Dermis microvascular lymphatic vessel endothelial cell (primary cell): ENCODE measurements around the gene NCKIPSD. TPM values are rescaled to one million over a fixed set of nuclear protein-coding genes. Genes with fewer than 3 reads are reported as not detected.
"Not testable (repeated sequence)": the region's sequence is repeated elsewhere in the genome, so short reads cannot be mapped to it uniquely, and the experiment has no call there.

ENCODE experiments used
- DNase-seq, 2 donors: peaks; one replicate each; pipeline versions ENCODE4 v3.0.0 to v3.0.0-alpha.2; 2010; ENCODE audit warnings: low read depth in 2 of 2
- total RNA-seq: library from RNA; depleted of rRNA; stranded (reverse); fragments of >200 nt; gene quantifications from 2 replicates; pipeline ENCODE4 v1.2.1, GENCODE V29; 2014

The NCKIPSD gene
- 4.6 and 5.9 TPM in 2 replicates for total RNA-seq

GRCh38 chr3:48685603-48686511, at the start of gene NCKIPSD:
Gene NCKIPSD (minus strand): TSS chr3:48685915. CDS start chr3:48685807, 108 bp downstream.
- peak; percentile 51 to 85 for DNase-seq

GRCh38 chr3:48735075-48735767, 49.5 kb upstream of the NCKIPSD start:
- not testable (repeated sequence) for DNase-seq

GRCh38 chr3:48734541-48734940, 48.8 kb upstream of the NCKIPSD start:
- DNase-seq, result not testable (repeated sequence)

- not testable (repeated sequence) for DNase-seq
These were observed 48.2 kb upstream of the NCKIPSD start for GRCh38 chr3:48733752-48734518.

GRCh38 chr3:48727511-48727910, 41.8 kb upstream of the NCKIPSD start:
- DNase-seq, result no peak

GRCh38 chr3:48725185-48725855, 39.6 kb upstream of the NCKIPSD start:
- not testable (repeated sequence) for DNase-seq

GRCh38 chr3:48723725-48724124, 38.0 kb upstream of the NCKIPSD start:
- DNase-seq, result no peak

GRCh38 chr3:48723293-48723692, 37.6 kb upstream of the NCKIPSD start:
- DNase-seq, result not testable (repeated sequence)

- DNase-seq, result peak; percentile 96 to 98
These were observed 31.4 kb upstream of the NCKIPSD start, which contains the start of gene IP6K2 for GRCh38 chr3:48716982-48717746. Gene IP6K2 (minus strand): TSS chr3:48717221. CDS start chr3:48695291, 21,930 bp downstream.

- peak in 1 of 2 donors; percentile 19 for DNase-seq
These were observed 30.8 kb upstream of the NCKIPSD start for GRCh38 chr3:48716508-48716981.

- peak; percentile 22 to 52 for DNase-seq
These were observed 29.6 kb upstream of the NCKIPSD start for GRCh38 chr3:48715174-48715800.

GRCh38 chr3:48711727-48712126, 26.0 kb upstream of the NCKIPSD start:
- no peak for DNase-seq

GRCh38 chr3:48709051-48709461, 23.3 kb upstream of the NCKIPSD start:
- DNase-seq, result no peak

- DNase-seq, result no peak
These were observed 22.8 kb upstream of the NCKIPSD start for GRCh38 chr3:48708481-48708889.

- DNase-seq, result no peak
These were observed 21.4 kb upstream of the NCKIPSD start for GRCh38 chr3:48707157-48707556.

- no peak for DNase-seq
These were observed 16.7 kb upstream of the NCKIPSD start for GRCh38 chr3:48702320-48702920.

- DNase-seq, result no peak
These were observed 15.2 kb upstream of the NCKIPSD start for GRCh38 chr3:48700731-48701405.

- DNase-seq, result no peak
These were observed 13.2 kb upstream of the NCKIPSD start for GRCh38 chr3:48698891-48699290.

- DNase-seq, result no peak
These were observed 12.2 kb upstream of the NCKIPSD start for GRCh38 chr3:48697952-48698351.
